ENCODE measurements around the gene XKR8.

Gene XKR8

GRCh38 chr1:27954186-27954585 is 5.6 kb upstream of the XKR8 start:
- H3K27ac ChIP-seq (ENCODE audit: insufficient read depth, low read depth, low read length, poor library complexity, severe bottlenecking) = no peak overlapping the region
- no peaks in the 10 kb centered on the region for H3K36me3 ChIP-seq (ENCODE audit: control insufficient read depth, insufficient read depth, low read length)
- WGBS, 2 experiments = 94 to 96% methylated on average over 10 of the region's 10 CpGs

GRCh38 chr1:27955076-27955475 is 4.7 kb upstream of the XKR8 start:
- Histone ChIP-seq H3K9me3 (ENCODE audit: control insufficient read depth, low read length) (no peaks in the 10 kb centered on the region), H3K27me3 (ENCODE audit: control insufficient read depth, insufficient read depth, low read length, poor library complexity, severe bottlenecking) (no peaks in the 10 kb centered on the region), H3K36me3 (ENCODE audit: control insufficient read depth, insufficient read depth, low read length) (no peaks in the 10 kb centered on the region), H3K4me1 (ENCODE audit: control insufficient read depth, insufficient read depth, low read length) (no peaks in the 10 kb centered on the region), H3K4me3 (ENCODE audit: insufficient read depth, low read depth, low read length) (no peak overlapping the region), H3K27ac (ENCODE audit: insufficient read depth, low read depth, low read length, poor library complexity, severe bottlenecking) (no peak overlapping the region)
- WGBS, 2 experiments = 94% methylated on average over 6 of the region's 6 CpGs

More at GRCh38 chr1:27954186-27954585, 5.6 kb upstream of the XKR8 start:
- H3K4me1 ChIP-seq (ENCODE audit: control insufficient read depth, insufficient read depth, low read length) = no peaks in the 10 kb centered on the region
- H3K4me3 ChIP-seq (ENCODE audit: insufficient read depth, low read depth, low read length) = no peak overlapping the region
- H3K9me3 ChIP-seq (ENCODE audit: control insufficient read depth, low read length) = no peaks in the 10 kb centered on the region
- H3K27me3 ChIP-seq (ENCODE audit: control insufficient read depth, insufficient read depth, low read length, poor library complexity, severe bottlenecking) = no peaks in the 10 kb centered on the region

GRCh38 chr1:27956761-27957160 is 3.0 kb upstream of the XKR8 start:
- no peak overlapping the region for H3K4me3 ChIP-seq (ENCODE audit: insufficient read depth, low read depth, low read length)
- no peaks in the 10 kb centered on the region for H3K27me3 ChIP-seq (ENCODE audit: control insufficient read depth, insufficient read depth, low read length, poor library complexity, severe bottlenecking)
- no peaks in the 10 kb centered on the region for H3K36me3 ChIP-seq (ENCODE audit: control insufficient read depth, insufficient read depth, low read length)
- 85 to 88% methylated on average over 6 of the region's 6 CpGs for WGBS, 2 experiments
- no peaks in the 10 kb centered on the region for H3K9me3 ChIP-seq (ENCODE audit: control insufficient read depth, low read length)
- no peak overlapping the region for H3K27ac ChIP-seq (ENCODE audit: insufficient read depth, low read depth, low read length, poor library complexity, severe bottlenecking)
- H3K4me1 ChIP-seq (ENCODE audit: control insufficient read depth, insufficient read depth, low read length) = peaks cover 4% of the 10 kb centered on the region

- Histone ChIP-seq H3K36me3 (ENCODE audit: control insufficient read depth, insufficient read depth, low read length) (no peaks in the 10 kb centered on the region), H3K27ac (ENCODE audit: insufficient read depth, low read depth, low read length, poor library complexity, severe bottlenecking) (no peak overlapping the region), H3K27me3 (ENCODE audit: control insufficient read depth, insufficient read depth, low read length, poor library complexity, severe bottlenecking) (no peaks in the 10 kb centered on the region), H3K4me1 (ENCODE audit: control insufficient read depth, insufficient read depth, low read length) (peaks cover 4% of the 10 kb centered on the region), H3K9me3 (ENCODE audit: control insufficient read depth, low read length) (no peaks in the 10 kb centered on the region), H3K4me3 (ENCODE audit: insufficient read depth, low read depth, low read length) (no peak overlapping the region)
- WGBS, 2 experiments = 91 to 93% methylated on average over 5 of the region's 5 CpGs
Observed at GRCh38 chr1:27957655-27958054, 2.1 kb upstream of the XKR8 start.

GRCh38 chr1:27958513-27958912 is 1.3 kb upstream of the XKR8 start:
- Histone ChIP-seq H3K4me3 (ENCODE audit: insufficient read depth, low read depth, low read length) (no peak overlapping the region), H3K27ac (ENCODE audit: insufficient read depth, low read depth, low read length, poor library complexity, severe bottlenecking) (no peak overlapping the region), H3K4me1 (ENCODE audit: control insufficient read depth, insufficient read depth, low read length) (peaks cover 4% of the 10 kb centered on the region), H3K27me3 (ENCODE audit: control insufficient read depth, insufficient read depth, low read length, poor library complexity, severe bottlenecking) (no peaks in the 10 kb centered on the region), H3K36me3 (ENCODE audit: control insufficient read depth, insufficient read depth, low read length) (no peaks in the 10 kb centered on the region), H3K9me3 (ENCODE audit: control insufficient read depth, low read length) (no peaks in the 10 kb centered on the region)
- 96 to 97% methylated on average over 26 of the region's 26 CpGs for WGBS, 2 experiments

GRCh38 chr1:27960762-27961645 is 1.2 kb downstream of the XKR8 start:
- Histone ChIP-seq H3K9me3 (ENCODE audit: control insufficient read depth, low read length) (no peaks in the 10 kb centered on the region), H3K4me1 (ENCODE audit: control insufficient read depth, insufficient read depth, low read length) (peaks cover 4% of the 10 kb centered on the region), H3K27ac (ENCODE audit: insufficient read depth, low read depth, low read length, poor library complexity, severe bottlenecking) (no peak overlapping the region), H3K36me3 (ENCODE audit: control insufficient read depth, insufficient read depth, low read length) (no peaks in the 10 kb centered on the region), H3K4me3 (ENCODE audit: insufficient read depth, low read depth, low read length) (peak overlapping the region; percentile 62), H3K27me3 (ENCODE audit: control insufficient read depth, insufficient read depth, low read length, poor library complexity, severe bottlenecking) (no peaks in the 10 kb centered on the region)
- 86 to 87% methylated on average over 13 of the region's 13 CpGs for WGBS, 2 experiments

GRCh38 chr1:27961646-27962221 is 2.0 kb downstream of the XKR8 start:
- Histone ChIP-seq H3K9me3 (ENCODE audit: control insufficient read depth, low read length) (no peaks in the 10 kb centered on the region), H3K4me3 (ENCODE audit: insufficient read depth, low read depth, low read length) (no peak overlapping the region), H3K27me3 (ENCODE audit: control insufficient read depth, insufficient read depth, low read length, poor library complexity, severe bottlenecking) (no peaks in the 10 kb centered on the region), H3K36me3 (ENCODE audit: control insufficient read depth, insufficient read depth, low read length) (no peaks in the 10 kb centered on the region), H3K27ac (ENCODE audit: insufficient read depth, low read depth, low read length, poor library complexity, severe bottlenecking) (no peak overlapping the region), H3K4me1 (ENCODE audit: control insufficient read depth, insufficient read depth, low read length) (peaks cover 4% of the 10 kb centered on the region)
- 88% methylated on average over 4 of the region's 4 CpGs for WGBS, 2 experiments

GRCh38 chr1:27963393-27963792 is 3.6 kb downstream of the XKR8 start:
- peaks cover 9% of the 10 kb centered on the region for H3K36me3 ChIP-seq (ENCODE audit: control insufficient read depth, insufficient read depth, low read length)
- no peaks in the 10 kb centered on the region for H3K27me3 ChIP-seq (ENCODE audit: control insufficient read depth, insufficient read depth, low read length, poor library complexity, severe bottlenecking)
- H3K27ac ChIP-seq (ENCODE audit: insufficient read depth, low read depth, low read length, poor library complexity, severe bottlenecking) = no peak overlapping the region
- no peaks in the 10 kb centered on the region for H3K9me3 ChIP-seq (ENCODE audit: control insufficient read depth, low read length)
- 94% methylated on average over 11 of the region's 11 CpGs for WGBS, 2 experiments
- peaks cover 4% of the 10 kb centered on the region for H3K4me1 ChIP-seq (ENCODE audit: control insufficient read depth, insufficient read depth, low read length)
- no peak overlapping the region for H3K4me3 ChIP-seq (ENCODE audit: insufficient read depth, low read depth, low read length)

GRCh38 chr1:27966402-27967105 is 6.8 kb downstream of the XKR8 start:
- Histone ChIP-seq H3K9me3 (ENCODE audit: control insufficient read depth, low read length) (no peaks in the 10 kb centered on the region), H3K36me3 (ENCODE audit: control insufficient read depth, insufficient read depth, low read length) (peaks cover 9% of the 10 kb centered on the region), H3K27me3 (ENCODE audit: control insufficient read depth, insufficient read depth, low read length, poor library complexity, severe bottlenecking) (no peaks in the 10 kb centered on the region), H3K4me3 (ENCODE audit: insufficient read depth, low read depth, low read length) (no peak overlapping the region), H3K4me1 (ENCODE audit: control insufficient read depth, insufficient read depth, low read length) (peaks cover 1% of the 10 kb centered on the region), H3K27ac (ENCODE audit: insufficient read depth, low read depth, low read length, poor library complexity, severe bottlenecking) (no peak overlapping the region)
- 95% methylated on average over 24 of the region's 24 CpGs for WGBS, 2 experiments

All from ectodermal cell (in vitro differentiated cells).